PC-3 (cell line): ENCODE results near the gene UGCG.

ENCODE experiments used
- CTCF ChIP-seq: fragments of 300-600 bp; sonication (generic); conservative IDR thresholded peaks from 2 replicates; pipeline ENCODE4 v1.5.1; 2017; ENCODE audit warnings: antibody characterized with exemption, low read depth, mild to moderate bottlenecking, low read length
- EZH2 ChIP-seq: fragments of 300-600 bp; sonication (generic); IDR thresholded peaks from one replicate; pipeline ENCODE4 v1.6.1; 2017; ENCODE audit warnings: antibody characterized with exemption, mild to moderate bottlenecking, low read length; ENCODE audit not compliant: unreplicated experiment

- TF ChIP-seq EZH2 (no peak), CTCF (no peak)
Measured at GRCh38 chr9:111984086-111984802, 87.6 kb downstream of the UGCG start.
